ENCODE measurements around the gene HES1. TPM values are rescaled to one million over a fixed set of nuclear protein-coding genes. Genes with fewer than 3 reads are reported as not detected.

The HES1 gene, protein sequence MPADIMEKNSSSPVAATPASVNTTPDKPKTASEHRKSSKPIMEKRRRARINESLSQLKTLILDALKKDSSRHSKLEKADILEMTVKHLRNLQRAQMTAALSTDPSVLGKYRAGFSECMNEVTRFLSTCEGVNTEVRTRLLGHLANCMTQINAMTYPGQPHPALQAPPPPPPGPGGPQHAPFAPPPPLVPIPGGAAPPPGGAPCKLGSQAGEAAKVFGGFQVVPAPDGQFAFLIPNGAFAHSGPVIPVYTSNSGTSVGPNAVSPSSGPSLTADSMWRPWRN
- total RNA-seq (2022): 34.6 and 37.8 TPM in 2 replicates
- Bru-seq, nascent RNA: percentile 98 among the genes with signal in this experiment
- BruChase-seq, experiment 1, labeled RNA remaining after a 6-hour chase: percentile 71 among the genes with signal in this experiment
- percentile 89 among the genes with signal in this experiment for BruChase-seq, experiment 2, labeled RNA remaining after a 2-hour chase
- long read RNA-seq, transcript HES1-201 (4 exons, 1,578 nt): major isoform, 39 of 60 reads
- long read RNA-seq, partial matches to known transcripts: 10 of 60 reads
- long read RNA-seq, other reads (novel, unspliced or antisense): 9 of 60 reads

DNA sequence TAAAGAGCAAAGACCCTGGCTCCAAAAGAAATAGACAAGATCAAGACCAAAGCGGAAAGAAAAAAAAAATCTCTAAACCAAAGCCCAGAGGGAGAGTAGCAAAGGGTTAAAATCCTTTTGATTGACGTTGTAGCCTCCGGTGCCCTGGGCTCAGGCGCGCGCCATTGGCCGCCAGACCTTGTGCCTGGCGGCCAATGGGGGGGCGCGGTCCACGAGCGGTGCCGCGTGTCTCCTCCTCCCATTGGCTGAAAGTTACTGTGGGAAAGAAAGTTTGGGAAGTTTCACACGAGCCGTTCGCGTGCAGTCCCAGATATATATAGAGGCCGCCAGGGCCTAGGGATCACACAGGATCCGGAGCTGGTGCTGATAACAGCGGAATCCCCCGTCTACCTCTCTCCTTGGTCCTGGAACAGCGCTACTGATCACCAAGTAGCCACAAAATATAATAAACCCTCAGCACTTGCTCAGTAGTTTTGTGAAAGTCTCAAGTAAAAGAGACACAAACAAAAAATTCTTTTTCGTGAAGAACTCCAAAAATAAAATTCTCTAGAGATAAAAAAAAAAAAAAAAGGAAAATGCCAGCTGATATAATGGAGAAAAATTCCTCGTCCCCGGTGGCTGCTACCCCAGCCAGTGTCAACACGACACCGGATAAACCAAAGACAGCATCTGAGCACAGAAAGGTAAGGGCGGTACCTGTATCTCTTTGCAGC, at the start of gene HES1:
TSS of gene HES1 (plus strand) at position 343 of the 713 bp plus-strand sequence. CDS start at position 576, 233 bp downstream.
- peak within 1 kb of the TSS; percentile 97 for H3K4me3 Mint-ChIP-seq (ENCODE audit: unreplicated experiment)
- BruUV-seq (replicated peaks): TSS peak; percentile 88
- ChIA-PET POLR2A (interaction anchor here (0.6 to 10.1 kb wide), 28 partner anchors 19 to 467 kb away, joined by 3 to 193 read pairs (median 4); no protein-coding TSS in a partner anchor), CTCF (interaction anchor here (0.6 to 6.0 kb wide), 10 partner anchors 44 to 355 kb away, joined by 3 to 45 read pairs (median 4); no protein-coding TSS in a partner anchor)
- intact Hi-C loops (cut with micrococcal nuclease): loop anchor here (1.0 to 10.0 kb wide), 8 partner anchors 65 to 355 kb away; no protein-coding TSS in a partner anchor
- H3K27ac Mint-ChIP-seq (ENCODE audit: low read depth, unreplicated experiment): peak within 1 kb of the TSS; percentile 73
- no peaks in the 10 kb centered on the region for H3K9me3 Mint-ChIP-seq (ENCODE audit: unreplicated experiment)
- peaks cover 36% of the 10 kb centered on the region for H3K36me3 Mint-ChIP-seq (ENCODE audit: insufficient read depth, unreplicated experiment)
- peak; percentile 98 for DNase-seq (ENCODE audit: unreplicated experiment)
- peaks cover 27% of the 10 kb centered on the region for H3K4me1 Mint-ChIP-seq (ENCODE audit: insufficient read depth, unreplicated experiment)
- TF ChIP-seq, protein P1, sequence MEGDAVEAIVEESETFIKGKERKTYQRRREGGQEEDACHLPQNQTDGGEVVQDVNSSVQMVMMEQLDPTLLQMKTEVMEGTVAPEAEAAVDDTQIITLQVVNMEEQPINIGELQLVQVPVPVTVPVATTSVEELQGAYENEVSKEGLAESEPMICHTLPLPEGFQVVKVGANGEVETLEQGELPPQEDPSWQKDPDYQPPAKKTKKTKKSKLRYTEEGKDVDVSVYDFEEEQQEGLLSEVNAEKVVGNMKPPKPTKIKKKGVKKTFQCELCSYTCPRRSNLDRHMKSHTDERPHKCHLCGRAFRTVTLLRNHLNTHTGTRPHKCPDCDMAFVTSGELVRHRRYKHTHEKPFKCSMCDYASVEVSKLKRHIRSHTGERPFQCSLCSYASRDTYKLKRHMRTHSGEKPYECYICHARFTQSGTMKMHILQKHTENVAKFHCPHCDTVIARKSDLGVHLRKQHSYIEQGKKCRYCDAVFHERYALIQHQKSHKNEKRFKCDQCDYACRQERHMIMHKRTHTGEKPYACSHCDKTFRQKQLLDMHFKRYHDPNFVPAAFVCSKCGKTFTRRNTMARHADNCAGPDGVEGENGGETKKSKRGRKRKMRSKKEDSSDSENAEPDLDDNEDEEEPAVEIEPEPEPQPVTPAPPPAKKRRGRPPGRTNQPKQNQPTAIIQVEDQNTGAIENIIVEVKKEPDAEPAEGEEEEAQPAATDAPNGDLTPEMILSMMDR (IDR thresholded peaks at IDR 0.05; ENCODE audit: unreplicated experiment): no peak
- no peaks in the 10 kb centered on the region for H3K27me3 Mint-ChIP-seq (ENCODE audit: insufficient read depth, unreplicated experiment)

DNA sequence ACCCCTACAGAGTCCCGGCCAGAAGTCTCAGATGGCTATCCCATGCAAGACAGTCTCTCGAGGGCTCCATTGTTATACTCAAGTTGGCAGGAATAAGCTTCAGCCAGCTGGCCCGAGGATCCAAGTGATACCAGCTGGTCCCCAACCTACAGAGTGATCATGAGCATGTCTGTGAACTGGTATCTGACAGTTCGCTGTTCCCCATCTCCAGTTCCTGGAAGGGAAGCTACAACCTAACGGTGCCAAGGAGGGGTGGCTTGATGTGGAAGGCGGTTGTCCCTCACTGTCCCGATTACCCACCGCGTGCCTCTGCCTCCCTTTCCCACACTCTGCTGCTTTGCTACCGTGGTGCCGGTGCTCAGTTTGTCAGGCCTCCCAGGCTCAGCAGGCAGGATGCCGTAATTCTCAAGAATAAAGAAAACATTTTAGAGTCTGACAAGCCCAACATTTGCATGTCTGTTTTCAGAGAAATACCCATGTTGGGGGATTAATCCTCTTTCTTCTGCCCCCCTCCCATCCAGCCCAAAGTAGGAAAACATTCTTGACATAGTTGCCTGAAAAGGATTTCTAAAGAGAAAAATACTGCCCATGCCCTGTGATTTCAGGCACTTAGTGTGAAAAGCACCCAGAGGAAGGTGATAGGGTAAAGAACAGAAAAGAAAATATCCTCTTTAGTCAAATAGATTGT, 49.4 kb upstream of the HES1 start:
- Mint-ChIP-seq H3K27ac (ENCODE audit: low read depth, unreplicated experiment) (no peak overlapping the region), H3K4me1 (ENCODE audit: insufficient read depth, unreplicated experiment) (peaks cover 16% of the 10 kb centered on the region), H3K4me3 (ENCODE audit: unreplicated experiment) (no peak overlapping the region), H3K9me3 (ENCODE audit: unreplicated experiment) (no peaks in the 10 kb centered on the region), H3K27me3 (ENCODE audit: insufficient read depth, unreplicated experiment) (no peaks in the 10 kb centered on the region), H3K36me3 (ENCODE audit: insufficient read depth, unreplicated experiment) (no peaks in the 10 kb centered on the region)
- no peak for DNase-seq (ENCODE audit: unreplicated experiment)
- CTCF ChIA-PET: interaction anchor here (0.6 to 1.0 kb wide), 4 partner anchors 49 to 258 kb away, joined by 3 to 4 read pairs (median 3); no protein-coding TSS in a partner anchor
- no TSS peak for BruUV-seq (replicated peaks)
- TF ChIP-seq, protein P1 (IDR thresholded peaks at IDR 0.05; ENCODE audit: unreplicated experiment): no peak
- POLR2A ChIA-PET: no interaction called here
- intact Hi-C loops (cut with micrococcal nuclease): loop anchor here (5.0 kb wide), 1 partner anchor 231 kb away; no protein-coding TSS in a partner anchor

DNA sequence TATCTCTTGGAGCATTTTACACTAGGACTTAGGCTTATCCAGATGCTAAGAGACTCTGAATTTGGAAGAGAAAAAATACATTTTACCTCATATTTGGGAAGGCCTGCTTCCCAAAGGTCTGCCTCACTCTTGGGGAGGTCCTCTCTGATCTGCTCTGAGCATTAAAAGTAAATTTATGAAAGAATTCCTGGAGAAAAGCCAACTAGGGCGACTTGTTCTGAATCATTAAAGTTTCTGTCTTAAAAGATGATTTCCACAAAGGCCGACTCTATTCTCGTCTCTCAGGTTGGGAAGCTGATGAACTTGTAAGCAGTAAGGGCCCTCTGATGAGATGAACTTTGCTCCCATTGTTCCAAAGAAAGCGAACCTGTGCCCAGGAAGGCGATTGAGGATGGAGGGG, 48.7 kb upstream of the HES1 start:
- intact Hi-C loops (cut with micrococcal nuclease): loop anchor here (5.0 kb wide), 1 partner anchor 230 kb away; no protein-coding TSS in a partner anchor
- TF ChIP-seq, protein P1 (IDR thresholded peaks at IDR 0.05; ENCODE audit: unreplicated experiment): no peak
- no peak for DNase-seq (ENCODE audit: unreplicated experiment)
- CTCF ChIA-PET: interaction anchor here (1.0 kb wide), 1 partner anchor 54 kb away, joined by 3 read pairs; no protein-coding TSS in a partner anchor
- BruUV-seq (replicated peaks): no TSS peak
- Mint-ChIP-seq H3K36me3 (ENCODE audit: insufficient read depth, unreplicated experiment) (no peaks in the 10 kb centered on the region), H3K27me3 (ENCODE audit: insufficient read depth, unreplicated experiment) (no peaks in the 10 kb centered on the region), H3K4me1 (ENCODE audit: insufficient read depth, unreplicated experiment) (peaks cover 22% of the 10 kb centered on the region), H3K4me3 (ENCODE audit: unreplicated experiment) (no peak overlapping the region), H3K9me3 (ENCODE audit: unreplicated experiment) (no peaks in the 10 kb centered on the region), H3K27ac (ENCODE audit: low read depth, unreplicated experiment) (no peak overlapping the region)
- POLR2A ChIA-PET: interaction anchor here (4.7 kb wide), 1 partner anchor 50 kb away, joined by 120 read pairs; the partner anchor contains the start of gene HES1

Data from MCF 10A (cell line).